Activated T-helper 9 cell treated with anti-CD3 and anti-CD28 coated beads, Interleukin-2, amount 50 U/mL, for 16 hours (primary cell): Measurements from ENCODE around the gene CHN1.
A peak's percentile ranks its signal among the peaks of the same experiment; 100 is the strongest.

ENCODE experiments used
- DNase-seq: peaks from one replicate; pipeline ENCODE4 v3.0.0-alpha.2; 2020; ENCODE audit warnings: low read depth

The CHN1 gene

GRCh38 chr2:174787487-174788205 is 217.5 kb downstream of the CHN1 start:
- DNase-seq, result no peak

- DNase-seq, result no peak
Measured at GRCh38 chr2:174786066-174786725, 219.0 kb downstream of the CHN1 start.

GRCh38 chr2:174785481-174785880 is 219.7 kb downstream of the CHN1 start:
- no peak for DNase-seq

DNA sequence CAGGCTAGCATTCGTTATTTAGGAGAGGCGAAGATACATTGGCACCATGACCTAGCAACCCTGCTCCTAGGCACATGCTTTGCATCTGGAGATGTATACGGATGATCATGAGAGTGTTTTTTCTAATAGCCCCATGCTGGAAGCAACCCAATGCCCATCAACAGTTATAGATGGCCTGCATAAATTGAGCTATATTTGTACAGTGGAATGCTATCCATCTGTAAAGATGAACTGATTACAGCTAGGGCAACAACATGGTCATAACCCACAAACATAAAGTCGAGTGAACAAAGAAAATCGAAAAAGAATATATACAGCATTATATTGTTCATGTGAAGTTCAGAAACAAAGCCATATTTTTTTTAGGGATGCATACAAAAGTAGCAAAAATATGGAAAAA is 220.3 kb downstream of the CHN1 start:
- no peak for DNase-seq

DNA sequence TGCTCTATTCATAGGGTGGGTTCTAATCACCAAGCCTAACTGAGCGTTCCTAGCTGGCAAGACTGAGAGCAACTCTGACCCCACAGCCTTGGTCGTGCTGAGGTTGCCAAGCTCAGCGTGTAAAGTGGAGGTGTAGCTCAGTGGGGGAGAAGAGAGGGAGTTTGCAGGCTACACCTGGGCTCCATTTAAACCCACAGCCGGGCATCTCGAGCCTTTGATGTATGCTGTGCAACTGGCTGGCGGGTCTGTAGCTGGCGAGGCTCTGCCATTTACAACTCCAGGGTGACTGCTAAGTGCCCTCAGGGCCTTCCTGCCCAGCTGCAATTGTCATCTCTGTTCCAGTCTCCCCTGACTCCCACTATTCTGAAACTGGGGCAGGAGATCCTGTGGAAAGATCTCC is 220.9 kb downstream of the CHN1 start:
- no peak for DNase-seq

DNA sequence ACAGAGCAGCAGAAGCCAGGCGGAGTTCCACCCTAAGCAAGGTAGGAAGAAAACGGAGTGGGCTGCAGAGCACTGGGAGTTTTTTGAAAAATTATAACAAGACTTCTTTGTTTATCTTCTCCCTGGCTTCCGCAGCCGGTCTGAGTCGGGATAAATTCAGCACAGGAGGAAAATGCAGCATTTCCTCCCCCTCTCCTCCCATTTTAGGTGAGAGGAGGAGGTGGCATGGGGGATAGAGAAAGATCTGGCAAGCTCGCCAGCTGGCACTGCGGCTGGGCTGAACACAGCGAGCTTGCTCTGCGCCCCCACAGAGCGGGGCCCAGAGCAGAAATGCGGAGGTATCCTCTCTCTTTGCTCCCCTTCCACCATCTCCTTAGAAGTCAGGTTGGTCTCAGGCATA is 223.2 kb downstream of the CHN1 start:
- no peak for DNase-seq

DNA sequence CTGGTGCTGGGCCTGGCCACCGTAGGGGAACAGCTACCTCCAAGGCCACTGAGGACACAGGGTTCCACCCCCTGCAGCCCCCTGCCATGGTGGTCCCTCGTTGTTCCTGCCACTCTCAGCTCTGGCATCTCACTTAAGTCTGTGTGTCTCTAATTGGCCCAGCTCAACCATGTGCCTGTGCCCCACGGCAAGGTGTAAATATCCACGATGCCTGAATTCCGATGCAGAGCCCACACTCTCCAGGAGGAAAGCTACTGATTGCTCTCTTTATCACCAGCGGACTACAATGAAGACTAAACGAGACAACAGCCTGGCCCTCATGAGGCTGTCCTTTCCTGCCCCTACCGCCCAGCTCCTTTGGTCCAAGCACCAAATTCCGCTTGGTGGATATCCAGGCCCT is 223.9 kb downstream of the CHN1 start:
- DNase-seq, result no peak

- DNase-seq, result no peak
Measured at GRCh38 chr2:174780856-174781255, 224.3 kb downstream of the CHN1 start.

- DNase-seq, result no peak
Measured at GRCh38 chr2:174780191-174780840, 224.9 kb downstream of the CHN1 start.

- no peak for DNase-seq
Measured at GRCh38 chr2:174779361-174779928, 225.7 kb downstream of the CHN1 start.

- DNase-seq, result peak; percentile 48
Measured at GRCh38 chr2:174778085-174778981, 226.8 kb downstream of the CHN1 start.

DNA sequence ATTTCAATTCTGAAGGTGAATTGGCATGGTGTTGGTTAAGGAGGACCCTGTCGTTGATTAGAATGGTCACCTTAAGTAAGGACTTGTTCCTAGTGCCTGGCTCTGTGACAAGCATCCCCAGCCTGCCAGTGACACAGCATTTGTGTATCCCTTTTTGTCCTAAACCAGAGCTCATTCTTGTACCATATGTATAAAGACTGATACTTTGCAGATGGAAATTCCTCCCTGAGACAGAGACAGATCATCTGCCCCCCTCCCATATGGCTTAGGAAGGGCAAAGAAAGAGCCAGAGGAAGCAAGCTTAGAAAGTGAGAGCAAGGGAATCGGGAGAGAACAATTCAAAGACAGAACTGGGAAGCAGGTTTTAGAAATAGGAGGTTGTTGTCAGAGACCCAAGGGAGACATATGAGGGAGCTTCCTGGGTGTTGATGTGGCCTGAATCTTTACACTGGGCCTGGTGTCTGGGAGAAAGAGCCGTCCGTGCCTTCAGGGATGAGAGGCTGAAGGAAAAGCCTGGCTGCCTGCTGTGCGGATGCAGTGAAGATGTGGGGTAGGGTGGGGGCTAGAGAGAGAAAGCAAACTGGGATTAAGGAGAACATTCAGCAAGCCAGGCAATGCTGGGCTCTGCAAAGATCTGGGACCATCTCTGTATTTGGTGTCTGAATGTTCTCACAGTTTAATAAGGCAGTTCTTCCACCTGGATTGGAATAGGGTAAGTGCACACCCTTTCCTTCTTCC is 227.7 kb downstream of the CHN1 start:
- DNase-seq, result no peak

DNA sequence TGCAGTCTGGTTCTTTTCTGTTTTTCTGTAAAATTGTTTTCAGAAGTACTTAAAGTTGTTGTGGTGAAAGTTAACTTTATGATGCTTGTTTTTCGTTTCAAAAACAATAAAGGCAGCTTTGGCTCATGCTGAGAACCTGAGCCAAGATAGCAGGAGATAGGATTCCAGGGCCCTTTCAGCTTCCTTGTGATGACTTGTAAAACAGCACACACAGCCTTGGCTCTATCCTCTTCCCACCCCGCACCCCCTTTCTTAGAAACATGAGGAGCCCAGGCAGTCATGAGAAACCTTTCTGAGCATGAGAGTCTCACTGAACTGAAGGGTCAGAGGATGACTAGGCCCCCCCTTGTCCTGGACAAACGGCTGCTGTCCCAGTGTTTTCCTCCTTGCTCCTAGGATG is 228.5 kb downstream of the CHN1 start:
- DNase-seq, result no peak

DNA sequence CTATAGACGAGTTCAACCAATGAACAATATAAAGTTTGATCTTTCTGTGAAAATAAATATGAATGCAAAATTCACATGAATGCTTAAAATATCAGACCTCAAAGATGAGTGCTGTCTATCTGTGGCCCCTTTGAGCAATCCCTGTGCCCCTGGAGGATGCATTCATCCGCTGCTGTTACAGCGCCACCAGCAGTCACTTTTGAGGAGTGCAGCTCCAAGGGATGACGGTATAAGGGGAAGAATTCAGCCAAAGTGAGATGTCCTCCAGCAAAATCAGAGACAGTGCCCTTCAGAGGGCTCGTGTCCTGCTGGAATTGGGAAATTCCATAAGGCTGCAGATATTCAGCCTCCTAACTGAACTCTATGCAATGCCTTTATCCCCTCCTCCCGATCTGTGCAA is 229.0 kb downstream of the CHN1 start:
- no peak for DNase-seq

DNA sequence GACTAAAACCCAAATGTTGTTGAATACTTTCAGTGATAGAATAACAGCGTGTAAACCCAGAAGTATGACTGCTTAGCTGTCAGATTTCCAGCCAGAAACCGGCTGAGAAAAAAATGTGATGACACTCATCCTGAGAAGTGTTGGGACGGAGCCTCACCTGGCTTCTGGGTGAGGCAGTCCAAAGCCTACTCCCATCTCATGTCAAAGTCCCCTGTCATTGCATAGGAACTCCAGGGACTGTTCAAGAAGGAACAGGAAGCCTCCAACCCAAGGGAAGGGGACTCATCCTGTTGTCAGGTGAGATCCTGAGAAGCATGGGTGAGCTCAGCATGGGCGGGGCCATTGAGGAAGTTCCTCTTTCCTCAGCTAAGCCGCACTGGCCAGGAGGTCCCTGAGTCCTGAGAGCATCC is 229.6 kb downstream of the CHN1 start:
- DNase-seq, result no peak

DNA sequence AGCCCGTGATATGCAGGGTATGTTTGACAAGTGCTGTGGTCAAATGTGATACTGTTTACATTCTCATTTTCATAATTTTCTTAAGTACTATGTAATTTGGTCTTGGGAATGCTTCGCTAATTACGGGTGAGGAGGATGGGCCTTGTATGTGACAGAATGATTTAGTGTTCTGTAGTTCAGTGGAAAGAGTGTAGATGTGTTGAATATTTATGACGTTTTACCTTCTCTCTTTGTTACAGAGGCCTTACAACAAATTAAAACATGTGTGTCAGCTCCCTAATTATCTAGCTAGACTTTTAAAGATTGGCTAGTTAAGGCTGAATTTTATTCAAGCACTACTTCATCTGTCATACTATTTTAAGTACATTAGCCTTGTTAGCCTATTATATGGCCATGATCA is 230.3 kb downstream of the CHN1 start:
- no peak for DNase-seq

DNA sequence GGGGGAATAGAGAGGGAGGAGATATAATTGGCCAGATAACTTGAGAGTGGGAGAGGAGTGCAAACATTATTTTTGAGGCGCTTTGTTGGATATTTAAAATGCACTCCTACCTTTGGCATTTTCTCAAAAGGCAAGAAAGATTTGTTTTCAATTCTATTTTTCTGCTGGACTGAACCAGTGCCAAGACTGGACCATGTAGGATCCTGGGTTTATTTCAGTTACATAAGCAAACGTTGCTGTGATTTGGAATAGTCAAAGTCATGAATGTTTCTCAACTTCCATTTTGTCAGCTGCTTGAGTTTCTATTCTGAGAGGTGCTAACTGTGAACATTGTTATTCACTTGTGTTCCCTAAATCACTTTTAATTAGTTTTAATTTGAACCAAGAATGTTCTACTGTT is 232.0 kb downstream of the CHN1 start:
- DNase-seq, result no peak

GRCh38 chr2:174772472-174772801 is 232.7 kb downstream of the CHN1 start:
- no peak for DNase-seq

DNA sequence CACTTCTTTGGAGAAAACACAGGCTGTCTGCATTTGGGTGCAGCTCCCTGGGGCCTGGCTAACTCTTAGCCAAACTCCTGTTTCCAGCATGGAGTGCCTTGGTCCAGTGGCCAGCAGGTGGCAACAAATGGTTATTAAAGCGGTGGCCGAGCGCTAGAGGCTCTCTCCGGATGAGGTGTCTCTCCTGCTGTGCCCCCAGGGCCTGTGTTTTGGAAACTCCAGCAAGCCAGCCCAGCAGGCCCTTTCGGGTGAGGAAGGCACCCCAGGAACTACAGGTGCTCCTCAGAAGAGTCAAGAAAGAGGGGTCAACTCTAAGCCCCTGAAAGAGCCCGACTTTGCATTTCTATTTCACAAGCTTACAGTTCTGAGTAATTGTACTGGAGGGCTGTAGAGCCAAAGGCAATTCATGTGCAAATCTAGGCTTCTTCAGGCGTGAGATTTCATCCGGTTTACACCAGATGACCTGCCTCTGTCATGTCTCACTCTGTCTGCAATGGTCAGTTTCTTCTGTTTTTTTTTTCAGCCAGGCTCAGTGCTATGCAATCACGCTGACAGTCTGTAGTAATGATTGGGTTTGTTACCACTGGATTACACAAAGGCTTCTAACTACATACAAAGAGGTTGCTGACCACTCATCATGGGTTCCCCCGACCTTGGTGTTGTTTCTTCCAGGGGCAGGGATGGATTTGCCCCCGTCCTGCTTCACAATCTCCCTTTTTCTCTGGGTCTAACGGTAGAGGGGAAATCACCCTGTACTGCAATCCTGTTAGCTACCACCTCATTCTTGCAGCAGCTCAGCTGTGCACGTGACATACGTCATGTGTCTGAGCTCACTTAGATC is 233.3 kb downstream of the CHN1 start:
- DNase-seq, result no peak

DNA sequence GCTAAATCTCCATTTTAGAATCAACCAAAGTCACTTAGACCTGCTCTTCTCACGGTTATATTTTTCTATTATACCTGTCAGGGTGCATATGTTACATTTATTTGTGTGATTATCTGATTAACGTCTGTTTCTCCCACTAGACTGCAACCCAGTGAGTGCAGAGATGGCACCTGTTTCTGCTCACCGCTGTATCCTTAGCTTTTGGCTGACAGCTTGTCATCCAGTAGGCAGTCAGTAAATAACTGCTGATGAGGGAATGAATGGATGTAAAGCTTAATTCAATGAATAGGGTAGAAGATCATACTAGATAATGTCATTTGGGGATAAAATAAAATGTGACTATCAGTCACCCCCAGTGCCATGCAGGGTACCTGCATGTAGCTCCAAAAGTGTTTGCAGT is 234.0 kb downstream of the CHN1 start:
- DNase-seq, result no peak

DNA sequence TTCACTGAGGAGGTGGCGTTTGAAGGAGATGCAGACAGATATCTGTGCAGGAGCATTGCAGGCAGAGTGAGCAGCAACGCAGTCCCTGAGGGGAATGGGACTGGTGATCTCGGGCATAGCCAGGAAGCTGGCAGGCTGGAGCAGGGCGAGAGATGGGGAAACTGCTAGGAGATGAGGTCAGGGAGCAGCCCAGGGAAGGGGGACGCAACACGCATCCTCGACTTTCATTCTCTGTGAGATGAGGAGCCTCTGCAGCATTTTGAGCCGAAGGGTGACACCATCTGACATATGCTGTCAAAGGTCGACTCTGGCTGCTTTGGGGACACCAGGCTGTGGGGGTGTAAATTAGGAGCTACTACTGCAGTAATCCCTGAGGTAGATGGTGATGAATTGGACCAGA is 236.6 kb downstream of the CHN1 start:
- no peak for DNase-seq
